K562 (cell line): ENCODE data around the gene CDC25B. TPM values are rescaled to one million over a fixed set of nuclear protein-coding genes. Genes with fewer than 3 reads are reported as not detected.

Source experiments
- ATF7 ChIP-seq: fragments of 450-650 bp; IDR thresholded peaks from 2 replicates; pipeline ENCODE4 v1.7.1; 2014; ENCODE audit warnings: mild to moderate bottlenecking, moderate library complexity
- CXXC5 ChIP-seq: fragments of 250-450 bp; sonication (Bioruptor Pico); IDR thresholded peaks from 2 replicates; pipeline ENCODE4 v1.8.0; 2022; ENCODE audit warnings: inconsistent platforms, mild to moderate bottlenecking, moderate library complexity
- EP400 ChIP-seq: fragments of 450-650 bp; IDR thresholded peaks from 2 replicates; pipeline ENCODE4 v1.6.1; 2017; ENCODE audit warnings: antibody characterized with exemption, mild to moderate bottlenecking, moderate library complexity
- FOS ChIP-seq: IDR thresholded peaks from 3 replicates; pipeline ENCODE4 v1.6.1; 2011; ENCODE audit not compliant: insufficient read length; ENCODE audit errors: extremely low read depth
- FOXK2 ChIP-seq, 2 experiments: fragments of 450-650 bp; IDR thresholded peaks in 1 of 2; conservative IDR thresholded peaks in 1 of 2; 2 replicates each; pipeline ENCODE4 v1.6.1; 2016; ENCODE audit warnings: low read depth in 2 of 2, mild to moderate bottlenecking in 1 of 2
- MEIS2 ChIP-seq: fragments of 450-650 bp; IDR thresholded peaks from 2 replicates; pipeline ENCODE4 v1.6.1; 2014; ENCODE audit warnings: mild to moderate bottlenecking; ENCODE audit not compliant: partially characterized antibody
- NFYB ChIP-seq: IDR thresholded peaks from 2 replicates; pipeline ENCODE4 v1.6.1; 2011; ENCODE audit warnings: mild to moderate bottlenecking, moderate library complexity; ENCODE audit not compliant: insufficient read length; ENCODE audit errors: extremely low read depth
- POLR2AphosphoS5 ChIP-seq: IDR thresholded peaks from 2 replicates; pipeline ENCODE4 v1.6.1; 2011; ENCODE audit warnings: mild to moderate bottlenecking, low read depth, low read length, moderate library complexity; ENCODE audit not compliant: control insufficient read depth, insufficient read depth
- POLR2G ChIP-seq: fragments of 200-400 bp; formaldehyde crosslinking; IDR thresholded peaks from 2 replicates; pipeline ENCODE4 v1.6.1; 2017; ENCODE audit warnings: low read depth, mild to moderate bottlenecking, antibody characterized with exemption, low read length, moderate library complexity
- RBBP5 ChIP-seq: fragments of 200-600 bp; sonication (generic); IDR thresholded peaks from 2 replicates; pipeline ENCODE4 v1.6.1; 2012; ENCODE audit warnings: borderline replicate concordance, mild to moderate bottlenecking, low read length, control low read depth, inconsistent platforms; ENCODE audit not compliant: insufficient read depth, poor library complexity, severe bottlenecking
- SP1 ChIP-seq: sonication (generic); formaldehyde crosslinking; IDR thresholded peaks from 2 replicates; pipeline ENCODE4 v1.8.1; 2022; ENCODE audit warnings: mild to moderate bottlenecking, missing genetic modification reagents
- STAT5B ChIP-seq: fragments of 250-450 bp; sonication (Bioruptor Pico); IDR thresholded peaks from 2 replicates; pipeline ENCODE4 v1.8.0; 2021; ENCODE audit warnings: mild to moderate bottlenecking, inconsistent platforms
- ZC3H4 ChIP-seq: sonication (generic); formaldehyde crosslinking; IDR thresholded peaks from 2 replicates; pipeline ENCODE4 v1.9.0; 2021; ENCODE audit warnings: missing genetic modification reagents, borderline replicate concordance
- ZNF197 ChIP-seq: fragments of 200-800 bp; sonication (Bioruptor generic); IDR thresholded peaks from 2 replicates; pipeline ENCODE4 v1.6.1; 2016; ENCODE audit warnings: low read depth, missing genetic modification characterization, missing compliant biosample characterization
- polyA plus RNA-seq, 8 experiments: library from polyadenylated mRNA; depleted of rRNA in 4 of 8; stranded (reverse) in 5 of 8; unstranded in 3 of 8; fragments of >200 nt; fragmentation: Nextera tagmentation in 2 of 8; fragmentation: Illumina TruSeq in 1 of 8; extraction: Ambion mirVana in 2 of 8; extraction: Trizol in 1 of 8; gene quantifications; 2 replicates each; pipeline versions ENCODE4 v1.2.1 to v1.2.3, GENCODE V29; 2011 to 2014; ENCODE audit warnings: inconsistent platforms in 1 of 8, missing spikeins in 1 of 8
- total RNA-seq, 7 experiments: library from RNA; depleted of rRNA in 6 of 7; stranded (reverse); fragments of >200 nt in 6 of 7; fragmentation: Illumina TruSeq in 2 of 7; extraction: Trizol in 2 of 7; gene quantifications; 2 replicates each; pipeline versions ENCODE4 v1.2.1 to v1.2.3, GENCODE V29; 2011 to 2021; ENCODE audit warnings: low replicate concordance in 1 of 7
- TF ChIP-seq, protein P1 (sequence below): sonication (generic); formaldehyde crosslinking; IDR thresholded peaks from 2 replicates; pipeline ENCODE4 v1.8.0; 2023; ENCODE audit warnings: mild to moderate bottlenecking, missing genetic modification reagents
- TF ChIP-seq, protein P2 (sequence below): sonication (generic); formaldehyde crosslinking; IDR thresholded peaks from 2 replicates; pipeline ENCODE4 v1.8.0; 2022; ENCODE audit warnings: mild to moderate bottlenecking, missing genetic modification reagents
- TF ChIP-seq, protein P3 (sequence below): fragments of 200-800 bp; sonication (Bioruptor generic); IDR thresholded peaks from 2 replicates; pipeline ENCODE4 v1.6.1; 2017; ENCODE audit warnings: missing genetic modification characterization, missing compliant biosample characterization
- TF ChIP-seq, protein P4 (sequence below): sonication (generic); formaldehyde crosslinking; IDR thresholded peaks from 2 replicates; pipeline ENCODE4 v1.8.0; 2022; ENCODE audit warnings: missing genetic modification reagents, mild to moderate bottlenecking, borderline replicate concordance

Gene CDC25B
- total and polyA plus RNA-seq, 9 of the 15 experiments (the other 6 are each of a cell fraction or from before 2014, with no cell fraction given) = 2.3 to 35.7 (median 9.5) TPM

DNA sequence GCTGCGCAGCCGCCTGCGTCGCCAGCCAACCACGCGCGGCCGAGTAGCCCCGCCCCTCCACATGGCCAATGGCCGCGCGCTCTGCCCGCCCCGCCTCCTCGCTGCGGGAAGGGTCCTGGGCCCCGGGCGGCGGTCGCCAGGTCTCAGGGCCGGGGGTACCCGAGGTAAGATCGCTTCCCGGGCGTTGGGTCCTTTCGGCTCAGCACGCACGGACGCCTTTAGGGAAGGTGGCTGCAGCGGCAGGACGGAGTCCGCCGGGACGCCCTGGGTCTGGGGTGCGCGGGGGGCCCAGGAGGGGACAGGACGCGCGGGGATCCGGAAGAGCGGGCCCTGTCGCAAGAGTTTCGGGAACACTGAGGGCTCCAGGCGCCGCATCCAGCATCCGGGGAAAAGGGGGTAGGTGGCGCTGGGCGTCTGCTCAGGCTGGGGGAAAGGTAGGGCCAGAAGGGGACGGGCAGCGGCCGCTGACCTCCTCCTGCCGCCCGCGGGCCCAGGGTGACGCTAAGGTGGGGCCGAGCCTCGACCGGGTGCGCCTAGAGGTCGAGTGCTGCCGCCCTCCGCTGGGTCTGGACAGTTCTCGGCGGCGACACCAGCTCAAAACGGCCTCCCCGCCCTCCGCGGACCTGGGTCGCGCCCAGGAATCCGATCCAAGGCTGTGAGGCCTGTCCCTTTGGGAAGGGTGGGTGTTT, 50.8 kb downstream of the CDC25B start, which contains the start of gene MAVS (continued):
- TF ChIP-seq, protein P1, sequence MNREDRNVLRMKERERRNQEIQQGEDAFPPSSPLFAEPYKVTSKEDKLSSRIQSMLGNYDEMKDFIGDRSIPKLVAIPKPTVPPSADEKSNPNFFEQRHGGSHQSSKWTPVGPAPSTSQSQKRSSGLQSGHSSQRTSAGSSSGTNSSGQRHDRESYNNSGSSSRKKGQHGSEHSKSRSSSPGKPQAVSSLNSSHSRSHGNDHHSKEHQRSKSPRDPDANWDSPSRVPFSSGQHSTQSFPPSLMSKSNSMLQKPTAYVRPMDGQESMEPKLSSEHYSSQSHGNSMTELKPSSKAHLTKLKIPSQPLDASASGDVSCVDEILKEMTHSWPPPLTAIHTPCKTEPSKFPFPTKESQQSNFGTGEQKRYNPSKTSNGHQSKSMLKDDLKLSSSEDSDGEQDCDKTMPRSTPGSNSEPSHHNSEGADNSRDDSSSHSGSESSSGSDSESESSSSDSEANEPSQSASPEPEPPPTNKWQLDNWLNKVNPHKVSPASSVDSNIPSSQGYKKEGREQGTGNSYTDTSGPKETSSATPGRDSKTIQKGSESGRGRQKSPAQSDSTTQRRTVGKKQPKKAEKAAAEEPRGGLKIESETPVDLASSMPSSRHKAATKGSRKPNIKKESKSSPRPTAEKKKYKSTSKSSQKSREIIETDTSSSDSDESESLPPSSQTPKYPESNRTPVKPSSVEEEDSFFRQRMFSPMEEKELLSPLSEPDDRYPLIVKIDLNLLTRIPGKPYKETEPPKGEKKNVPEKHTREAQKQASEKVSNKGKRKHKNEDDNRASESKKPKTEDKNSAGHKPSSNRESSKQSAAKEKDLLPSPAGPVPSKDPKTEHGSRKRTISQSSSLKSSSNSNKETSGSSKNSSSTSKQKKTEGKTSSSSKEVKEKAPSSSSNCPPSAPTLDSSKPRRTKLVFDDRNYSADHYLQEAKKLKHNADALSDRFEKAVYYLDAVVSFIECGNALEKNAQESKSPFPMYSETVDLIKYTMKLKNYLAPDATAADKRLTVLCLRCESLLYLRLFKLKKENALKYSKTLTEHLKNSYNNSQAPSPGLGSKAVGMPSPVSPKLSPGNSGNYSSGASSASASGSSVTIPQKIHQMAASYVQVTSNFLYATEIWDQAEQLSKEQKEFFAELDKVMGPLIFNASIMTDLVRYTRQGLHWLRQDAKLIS (CRISPR knock-in tag) = peak; percentile 95
- TF ChIP-seq, protein P2, sequence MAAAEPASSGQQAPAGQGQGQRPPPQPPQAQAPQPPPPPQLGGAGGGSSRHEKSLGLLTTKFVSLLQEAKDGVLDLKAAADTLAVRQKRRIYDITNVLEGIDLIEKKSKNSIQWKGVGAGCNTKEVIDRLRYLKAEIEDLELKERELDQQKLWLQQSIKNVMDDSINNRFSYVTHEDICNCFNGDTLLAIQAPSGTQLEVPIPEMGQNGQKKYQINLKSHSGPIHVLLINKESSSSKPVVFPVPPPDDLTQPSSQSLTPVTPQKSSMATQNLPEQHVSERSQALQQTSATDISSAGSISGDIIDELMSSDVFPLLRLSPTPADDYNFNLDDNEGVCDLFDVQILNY (CRISPR knock-in tag) = 0 out of 2 replicates have a peak, but pooled peaks have one; percentile 16
- TF ChIP-seq ZNF197 (CRISPR knock-in tag) (no peak), SP1 (CRISPR knock-in tag) (peak; percentile 51), STAT5B (CRISPR knock-in tag) (no peak), MEIS2 (peak; percentile 59), CXXC5 (CRISPR knock-in tag) (peak; percentile 73), ATF7 (peak; percentile 41; the same call in 1 of the 2 replicates), ZC3H4 (CRISPR knock-in tag) (peak; percentile 63; the same call in 1 of the 2 replicates), EP400 (peak; percentile 80), NFYB (peak; percentile 36), POLR2G (peak; percentile 93), FOXK2 (conservative IDR thresholded peaks at IDR 0.05 in 1 of 2, IDR thresholded peaks at IDR 0.05 in 1 of 2; ENCODE audit: low read depth in 2 of 2) (peak in 1 of 2 experiments; percentile 58; a peak in 1 of 4 replicates), POLR2AphosphoS5 (peak; percentile 68; the same call in 1 of the 2 replicates), FOS (peak; percentile 28), RBBP5 (peak; percentile 65)
- TF ChIP-seq, protein P3, sequence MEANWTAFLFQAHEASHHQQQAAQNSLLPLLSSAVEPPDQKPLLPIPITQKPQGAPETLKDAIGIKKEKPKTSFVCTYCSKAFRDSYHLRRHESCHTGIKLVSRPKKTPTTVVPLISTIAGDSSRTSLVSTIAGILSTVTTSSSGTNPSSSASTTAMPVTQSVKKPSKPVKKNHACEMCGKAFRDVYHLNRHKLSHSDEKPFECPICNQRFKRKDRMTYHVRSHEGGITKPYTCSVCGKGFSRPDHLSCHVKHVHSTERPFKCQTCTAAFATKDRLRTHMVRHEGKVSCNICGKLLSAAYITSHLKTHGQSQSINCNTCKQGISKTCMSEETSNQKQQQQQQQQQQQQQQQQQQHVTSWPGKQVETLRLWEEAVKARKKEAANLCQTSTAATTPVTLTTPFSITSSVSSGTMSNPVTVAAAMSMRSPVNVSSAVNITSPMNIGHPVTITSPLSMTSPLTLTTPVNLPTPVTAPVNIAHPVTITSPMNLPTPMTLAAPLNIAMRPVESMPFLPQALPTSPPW (CRISPR knock-in tag) = peak; percentile 85
- TF ChIP-seq, protein P4, sequence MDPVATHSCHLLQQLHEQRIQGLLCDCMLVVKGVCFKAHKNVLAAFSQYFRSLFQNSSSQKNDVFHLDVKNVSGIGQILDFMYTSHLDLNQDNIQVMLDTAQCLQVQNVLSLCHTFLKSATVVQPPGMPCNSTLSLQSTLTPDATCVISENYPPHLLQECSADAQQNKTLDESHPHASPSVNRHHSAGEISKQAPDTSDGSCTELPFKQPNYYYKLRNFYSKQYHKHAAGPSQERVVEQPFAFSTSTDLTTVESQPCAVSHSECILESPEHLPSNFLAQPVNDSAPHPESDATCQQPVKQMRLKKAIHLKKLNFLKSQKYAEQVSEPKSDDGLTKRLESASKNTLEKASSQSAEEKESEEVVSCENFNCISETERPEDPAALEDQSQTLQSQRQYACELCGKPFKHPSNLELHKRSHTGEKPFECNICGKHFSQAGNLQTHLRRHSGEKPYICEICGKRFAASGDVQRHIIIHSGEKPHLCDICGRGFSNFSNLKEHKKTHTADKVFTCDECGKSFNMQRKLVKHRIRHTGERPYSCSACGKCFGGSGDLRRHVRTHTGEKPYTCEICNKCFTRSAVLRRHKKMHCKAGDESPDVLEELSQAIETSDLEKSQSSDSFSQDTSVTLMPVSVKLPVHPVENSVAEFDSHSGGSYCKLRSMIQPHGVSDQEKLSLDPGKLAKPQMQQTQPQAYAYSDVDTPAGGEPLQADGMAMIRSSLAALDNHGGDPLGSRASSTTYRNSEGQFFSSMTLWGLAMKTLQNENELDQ = 0 out of 2 replicates have a peak, but pooled peaks have one; percentile 30
